ENCODE data around the gene FMR1.

FMR1 gene

GRCh38 chrX:147911192-147912022, at the start of gene FMR1:
TSS of gene FMR1 (plus strand) at chrX:147911919. CDS start at chrX:147912180, 261 bp downstream.
- peak; percentile 84 for DNase-seq (ENCODE audit: low read depth)

DNA sequence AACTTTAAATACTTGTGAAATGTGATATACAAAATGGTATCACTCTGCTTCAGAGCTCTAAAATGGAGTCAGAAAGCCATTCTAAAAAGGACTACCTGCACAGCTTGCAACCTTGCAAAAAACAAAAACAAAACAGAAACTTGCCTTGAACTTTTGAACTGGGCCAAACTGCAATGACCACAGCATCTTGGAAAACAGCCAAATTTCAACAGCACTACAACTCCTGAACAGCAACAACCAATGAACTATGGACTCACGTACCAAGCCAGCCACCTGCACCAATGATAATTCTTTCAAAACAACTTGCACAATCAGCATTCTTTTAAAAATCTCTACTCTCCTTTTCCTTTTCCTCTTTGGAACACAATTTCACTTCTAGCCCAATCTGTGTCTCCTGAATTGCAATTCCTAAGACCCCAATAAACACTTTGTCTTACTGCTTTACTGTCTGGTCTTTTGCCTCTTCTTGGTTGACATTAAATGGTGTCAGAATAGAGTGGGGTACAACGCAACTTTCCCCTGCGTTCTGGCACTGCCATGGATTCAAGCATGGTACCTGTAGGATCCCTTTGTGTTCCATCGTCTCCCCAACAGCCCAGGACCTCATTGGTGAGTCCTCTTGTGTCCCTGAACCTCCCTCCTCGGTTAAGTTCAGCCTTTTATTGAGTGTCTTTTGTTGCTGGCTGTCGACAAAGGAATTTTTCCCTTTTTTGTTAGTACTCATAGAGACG, 35.7 kb upstream of the FMR1 start:
- no peak for DNase-seq (ENCODE audit: low read depth)

DNA sequence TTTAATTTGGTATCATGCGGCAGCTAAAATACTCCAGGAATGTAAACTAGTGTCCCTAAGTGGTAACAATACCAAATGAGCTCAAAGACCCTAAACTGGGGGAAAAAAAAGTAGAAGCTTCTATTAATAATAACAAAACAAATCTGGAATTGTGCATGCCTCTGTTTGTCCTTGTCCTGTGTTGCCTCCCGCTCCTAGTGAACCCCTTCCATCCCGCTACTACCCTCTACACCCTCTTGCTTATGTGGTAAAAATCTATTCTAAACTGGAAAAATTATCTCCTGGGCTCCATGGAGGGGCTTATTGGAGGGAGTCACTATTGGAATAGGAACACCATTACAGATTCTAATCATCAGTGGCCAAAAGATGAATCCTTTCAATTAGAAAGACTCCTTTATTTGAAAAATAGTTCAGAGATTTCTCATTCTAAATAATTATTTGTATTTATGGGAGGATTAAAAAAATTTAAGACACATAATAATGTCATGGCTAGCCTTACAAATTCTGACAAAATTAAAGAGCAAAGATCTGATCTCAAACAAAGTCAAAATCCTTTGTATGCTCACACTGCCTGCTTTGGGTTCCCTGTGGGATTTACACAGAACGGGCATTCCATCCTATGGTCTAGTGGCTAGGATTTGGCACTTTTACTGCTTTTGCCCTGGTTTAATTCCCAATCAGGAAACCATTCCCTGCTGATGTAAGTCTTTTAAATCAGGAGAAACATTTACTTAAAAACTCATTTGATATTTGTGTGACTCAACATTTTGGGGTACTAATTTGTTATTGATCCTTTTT, 34.7 kb upstream of the FMR1 start:
- no peak for DNase-seq (ENCODE audit: low read depth)

DNA sequence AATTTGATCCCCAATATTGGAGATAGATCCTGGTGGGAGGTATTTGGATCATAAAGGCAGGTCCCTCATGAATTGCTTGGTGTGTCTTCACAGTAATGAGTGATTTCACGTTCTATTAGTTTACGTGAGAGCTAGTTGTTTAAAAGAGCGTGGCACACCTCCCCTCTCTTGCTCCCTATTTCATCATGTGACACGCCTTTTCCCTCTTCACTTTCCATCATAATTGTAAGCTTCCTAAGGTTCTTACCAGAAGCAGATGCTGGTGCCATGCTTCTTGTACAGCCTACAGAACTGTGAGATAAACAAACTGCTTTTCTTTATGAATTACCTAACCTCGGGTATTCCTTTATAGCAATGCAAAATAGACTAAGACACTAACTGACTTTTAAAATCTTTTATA, 34.0 kb upstream of the FMR1 start:
- DNase-seq (ENCODE audit: low read depth): no peak

DNA sequence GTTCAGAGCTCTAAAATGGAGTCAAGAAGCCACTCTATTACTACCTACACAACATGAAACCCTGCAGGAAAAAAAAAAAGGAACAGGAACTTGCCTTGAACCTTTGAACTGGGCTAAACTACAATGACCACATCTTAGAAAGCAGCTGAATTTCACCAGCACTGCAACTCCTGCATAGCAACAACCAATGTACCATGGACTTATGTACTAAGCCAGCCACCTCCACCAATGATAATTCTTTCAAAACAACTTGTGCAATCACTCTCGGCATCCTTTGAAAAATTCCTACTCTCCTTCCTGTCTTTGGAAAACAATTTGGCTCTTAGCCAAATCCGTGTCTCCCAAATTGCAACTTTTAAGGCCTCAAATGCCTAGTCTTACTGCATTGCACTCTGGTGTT, 26.8 kb upstream of the FMR1 start:
- DNase-seq (ENCODE audit: low read depth): no peak

- no peak for DNase-seq (ENCODE audit: low read depth)
Observed at GRCh38 chrX:147890756-147891155, 21.0 kb upstream of the FMR1 start.

DNA sequence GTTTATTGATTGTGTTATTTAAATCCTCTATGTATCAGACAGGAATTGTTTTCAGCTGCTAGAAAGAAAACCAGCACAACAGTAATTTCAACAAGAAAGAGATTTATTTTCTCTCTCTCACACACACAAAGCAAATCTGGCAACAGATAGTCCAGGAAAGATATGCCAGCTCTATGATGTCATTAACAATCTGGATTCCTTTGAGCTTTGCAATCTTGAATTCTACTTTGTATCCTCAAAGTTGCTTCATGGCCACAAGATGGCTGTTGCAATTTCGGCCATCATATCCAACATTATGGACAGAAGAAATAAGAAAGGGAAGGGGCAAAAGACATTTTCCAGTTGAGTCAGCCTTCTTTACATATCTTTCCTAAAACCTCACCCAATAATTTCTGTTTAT, 19.8 kb upstream of the FMR1 start:
- no peak for DNase-seq (ENCODE audit: low read depth)

DNA sequence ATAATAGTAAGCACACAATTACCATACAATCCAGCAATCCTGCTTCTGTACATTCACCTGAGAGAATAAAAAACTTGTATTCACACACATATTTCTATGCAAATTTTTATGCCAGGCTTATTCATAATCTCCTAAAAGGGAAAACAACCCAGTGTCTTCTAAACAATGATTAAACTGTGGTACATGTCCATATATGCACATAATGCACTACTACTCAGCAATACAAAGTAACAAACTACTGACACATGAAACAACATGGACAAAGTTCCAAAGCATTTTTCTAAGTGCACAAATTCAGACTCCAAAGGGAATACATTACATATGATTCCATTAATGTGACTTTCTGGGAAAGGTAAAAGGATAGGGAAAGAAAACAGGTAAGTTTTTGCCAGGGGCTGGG, 18.0 kb upstream of the FMR1 start:
- DNase-seq (ENCODE audit: low read depth): no peak

DNA sequence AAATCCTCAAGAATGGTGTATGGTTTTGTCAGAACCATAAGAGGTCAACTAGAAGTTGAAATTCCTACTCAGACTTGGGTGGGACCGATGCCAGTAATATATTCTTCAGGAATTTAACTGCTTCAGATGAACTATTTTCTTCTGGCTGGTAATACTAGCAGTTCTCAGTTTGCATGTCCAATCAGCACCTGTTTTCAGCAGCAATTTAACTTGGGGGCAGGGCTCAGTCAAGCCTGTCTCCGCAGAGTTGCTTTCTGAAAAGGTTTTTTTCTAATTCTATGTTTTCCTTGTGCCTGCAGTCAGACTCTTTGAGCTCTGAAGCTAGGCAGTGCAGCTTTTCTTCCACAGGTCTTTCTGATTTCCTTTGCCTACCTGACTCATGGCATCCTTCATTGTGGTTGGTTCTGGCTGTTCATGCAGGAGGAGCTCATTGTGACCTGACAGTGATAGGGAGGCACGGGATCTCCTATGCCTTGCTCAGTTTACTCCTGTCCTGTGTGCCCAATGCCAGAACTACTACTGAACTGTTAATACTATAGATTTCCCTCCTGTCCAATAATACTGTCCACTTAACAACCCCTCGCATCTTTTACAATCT, 17.3 kb upstream of the FMR1 start:
- no peak for DNase-seq (ENCODE audit: low read depth)

DNA sequence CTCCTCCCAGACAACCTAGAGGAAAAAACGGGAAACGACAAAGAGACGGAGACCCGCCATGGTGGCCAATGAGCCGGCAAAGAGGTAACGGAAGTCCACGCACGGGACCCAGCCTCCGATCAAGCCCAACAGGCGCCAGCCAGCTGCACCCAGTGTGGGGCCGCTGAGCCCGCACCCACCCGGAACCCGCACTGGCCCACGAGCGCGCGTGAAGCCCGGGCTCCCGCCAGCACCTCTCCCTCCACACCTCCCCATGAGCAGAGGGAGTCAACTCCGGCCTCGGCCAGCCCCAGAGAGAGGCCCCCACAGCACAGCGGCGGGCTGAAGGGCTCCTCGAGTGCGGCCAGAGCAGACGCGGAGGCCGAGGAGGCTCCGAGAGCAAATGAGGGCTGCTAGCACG, 14.6 kb upstream of the FMR1 start:
- DNase-seq (ENCODE audit: low read depth): no peak

DNA sequence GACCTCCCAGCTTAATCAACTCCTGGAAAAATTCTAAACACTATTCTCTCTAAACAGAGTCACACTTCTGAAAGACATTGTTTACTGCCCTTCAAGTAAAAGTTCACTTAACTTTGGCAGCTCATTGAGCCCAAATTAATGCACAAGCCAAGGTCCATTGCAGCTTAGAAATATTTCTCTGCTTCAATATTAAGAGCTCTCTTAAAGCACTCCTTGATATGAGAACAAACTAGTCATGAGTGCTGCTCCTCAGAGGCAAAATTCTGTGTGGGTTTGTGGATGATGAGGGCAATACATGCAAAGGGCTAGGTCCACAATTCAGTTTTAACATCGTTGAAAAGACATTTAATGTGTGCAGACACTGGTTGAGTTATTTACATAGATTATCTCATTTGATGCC, 12.8 kb upstream of the FMR1 start:
- no peak for DNase-seq (ENCODE audit: low read depth)

DNA sequence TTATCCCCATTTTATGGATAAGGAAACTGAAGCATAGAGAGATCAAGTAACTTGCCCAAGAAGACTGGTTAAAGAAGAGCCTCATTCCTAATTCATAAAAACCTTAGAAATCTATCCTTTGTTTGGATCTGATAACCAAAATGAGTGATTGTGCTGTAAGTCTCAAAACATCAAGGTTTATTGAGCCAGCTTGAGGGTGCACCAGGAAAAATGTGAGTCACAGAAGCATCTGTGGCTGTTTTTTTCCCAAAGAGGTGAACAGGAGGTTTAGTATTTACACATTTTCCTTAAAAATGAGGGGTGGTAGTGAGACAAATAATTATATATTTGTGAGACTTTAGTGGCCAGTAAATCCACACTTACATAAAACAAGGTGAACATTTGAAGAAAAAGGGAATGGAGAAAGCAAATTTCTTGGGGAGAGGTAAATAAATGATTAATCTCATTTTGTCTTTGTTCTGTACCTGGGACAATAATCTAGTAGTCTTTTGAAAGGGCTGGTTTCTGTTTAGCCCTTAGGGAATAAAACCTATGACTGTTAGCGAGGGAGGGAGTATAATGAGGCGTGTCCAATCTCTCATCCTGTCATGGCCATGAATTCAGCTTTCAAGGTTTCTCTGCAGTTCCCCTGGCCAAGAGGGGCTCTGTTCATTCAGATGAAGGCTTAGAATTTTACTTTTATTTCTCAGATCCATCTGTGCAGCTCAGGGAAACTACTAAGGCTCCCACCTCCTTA, 12.2 kb upstream of the FMR1 start:
- DNase-seq (ENCODE audit: low read depth): no peak

DNA sequence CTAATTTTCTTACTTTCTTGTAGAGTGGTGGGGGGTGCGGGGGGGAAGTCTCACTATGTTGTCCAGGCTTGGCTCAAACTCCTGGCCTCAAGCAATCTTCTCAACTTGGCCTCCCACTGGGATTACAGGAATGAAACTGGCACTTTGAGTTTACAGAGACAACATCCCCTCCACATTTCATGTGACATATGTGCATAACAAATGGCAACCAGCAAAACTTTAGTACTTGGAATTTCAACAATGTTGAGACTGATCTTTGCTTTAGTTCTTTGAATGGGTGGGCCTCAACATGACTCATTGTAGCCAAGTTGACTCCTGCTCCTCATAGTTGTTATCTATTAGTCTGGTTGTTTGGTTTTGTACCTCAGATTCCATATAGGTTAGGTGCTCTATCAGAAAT, 11.4 kb upstream of the FMR1 start:
- DNase-seq (ENCODE audit: low read depth): no peak

DNA sequence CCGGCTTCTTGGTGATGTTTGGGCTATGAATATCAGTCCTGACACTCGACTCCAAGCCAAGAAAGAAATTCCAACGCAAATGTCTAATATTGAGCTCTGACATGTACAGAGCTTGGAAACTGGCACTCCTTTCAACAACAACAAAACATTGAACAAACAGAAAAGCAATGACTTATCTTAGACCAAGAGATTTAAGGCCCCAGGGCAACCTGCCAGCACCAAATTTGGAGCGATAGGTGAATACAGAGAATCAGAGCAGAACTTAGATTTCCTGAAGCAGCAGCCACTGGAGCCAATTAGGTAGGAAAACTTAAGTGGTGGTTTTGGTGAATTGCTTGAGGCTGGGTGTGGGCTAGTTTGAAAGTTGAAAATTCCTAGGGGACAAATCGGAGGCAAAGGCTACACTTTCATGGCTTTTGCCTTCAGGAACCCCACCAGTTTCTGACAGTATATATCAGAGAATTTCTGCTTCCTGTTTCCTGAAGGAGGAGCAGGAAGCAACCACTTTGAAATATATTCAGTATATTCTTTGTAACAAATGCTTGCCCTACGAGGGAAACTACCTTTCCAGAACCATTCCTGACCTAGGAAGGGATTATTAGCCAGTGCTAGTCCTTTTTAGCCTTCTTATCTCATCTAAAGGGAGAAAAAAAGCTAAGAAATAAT, 10.1 kb upstream of the FMR1 start:
- DNase-seq (ENCODE audit: low read depth): no peak

GRCh38 chrX:147902270-147902669, 9.4 kb upstream of the FMR1 start:
- no peak for DNase-seq (ENCODE audit: low read depth)

GRCh38 chrX:147908106-147908505, 3.6 kb upstream of the FMR1 start:
- no peak for DNase-seq (ENCODE audit: low read depth)

- no peak for DNase-seq (ENCODE audit: low read depth)
Observed at GRCh38 chrX:147910607-147911006, 1.1 kb upstream of the FMR1 start.

GRCh38 chrX:147912093-147912801, 528 bp downstream of the FMR1 start:
- no peak for DNase-seq (ENCODE audit: low read depth)

GRCh38 chrX:147913570-147913969, 1.9 kb downstream of the FMR1 start:
- DNase-seq (ENCODE audit: low read depth): no peak

DNA sequence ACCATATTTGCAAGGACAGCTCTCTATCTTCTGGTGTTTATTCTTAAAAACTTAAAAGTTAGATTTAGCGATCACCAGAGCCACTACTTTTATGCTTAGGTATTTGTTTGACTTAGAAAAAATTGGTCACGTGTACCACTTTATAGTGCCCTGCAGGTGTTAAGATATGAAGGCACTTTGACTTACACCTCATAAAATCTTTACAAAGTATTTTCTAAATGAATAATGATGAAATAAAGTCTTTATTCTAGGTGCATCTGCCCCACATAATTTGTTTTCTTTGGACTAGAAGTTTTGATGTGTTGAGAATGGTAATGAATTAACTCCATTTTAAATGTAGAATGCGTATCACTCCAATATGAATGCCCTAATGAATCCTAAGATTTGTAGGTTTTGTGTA, 2.9 kb downstream of the FMR1 start:
- DNase-seq (ENCODE audit: low read depth): no peak
